CD4-positive, alpha-beta T cell treated with Interferon alpha-2 for 1 hour (primary cell): ENCODE measurements around the gene FCGR2B.
"Not testable (repeated sequence)": the region's sequence is repeated elsewhere in the genome, so short reads cannot be mapped to it uniquely, and the experiment has no call there.

ENCODE experiments used
- DNase-seq, 2 donors: peaks; one replicate each; pipeline ENCODE4 v3.0.0-alpha.2; 2020 to 2022

FCGR2B gene

DNA sequence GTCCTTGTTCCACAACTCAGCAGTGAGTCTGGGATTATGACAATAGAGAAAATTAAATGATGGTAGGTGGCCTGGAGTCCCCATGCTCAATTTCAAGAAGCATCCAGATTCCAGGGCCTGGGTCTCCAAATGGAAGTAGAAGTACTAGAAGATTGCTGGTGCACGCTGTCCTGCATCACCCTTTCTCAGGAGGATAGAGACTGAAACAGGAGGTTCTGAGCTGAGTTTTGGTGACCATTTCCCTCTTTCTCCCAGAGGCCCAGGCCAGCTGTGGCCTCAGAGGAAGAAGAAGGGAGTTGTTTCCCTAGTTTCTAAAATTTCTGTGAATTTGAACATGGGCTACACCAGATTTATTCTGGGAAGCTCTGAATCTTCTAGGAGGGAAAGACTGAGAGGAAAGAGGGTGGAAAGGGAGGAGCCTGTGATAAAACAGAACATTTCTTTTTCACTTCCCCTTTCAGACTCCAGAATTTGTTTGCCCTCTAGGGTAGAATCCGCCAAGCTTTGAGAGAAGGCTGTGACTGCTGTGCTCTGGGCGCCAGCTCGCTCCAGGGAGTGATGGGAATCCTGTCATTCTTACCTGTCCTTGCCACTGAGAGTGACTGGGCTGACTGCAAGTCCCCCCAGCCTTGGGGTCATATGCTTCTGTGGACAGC, at the start of gene FCGR2B:
TSS of gene FCGR2B (plus strand) at position 460 of the 656 bp plus-strand sequence. CDS start at position 559, 99 bp downstream.
- DNase-seq: not testable (repeated sequence)

DNA sequence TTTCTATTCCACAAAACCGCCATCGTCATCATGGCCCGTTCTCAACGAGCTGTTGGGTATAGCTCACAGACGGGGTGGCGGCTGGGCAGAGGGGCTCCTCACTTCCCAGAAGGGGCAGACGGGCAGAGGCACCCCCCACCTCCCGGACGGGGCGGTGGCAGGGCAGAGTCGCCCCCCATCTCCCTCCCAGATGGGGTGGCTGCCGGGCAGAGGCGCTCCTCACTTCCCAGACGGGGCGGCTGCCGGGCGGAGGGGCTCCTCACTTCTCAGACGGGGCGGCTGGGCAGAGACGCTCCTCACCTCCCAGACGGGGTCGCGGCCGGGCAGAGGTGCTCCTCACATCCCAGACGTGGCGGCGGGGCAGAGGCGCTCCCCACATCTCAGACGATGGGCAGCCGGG, 46.5 kb upstream of the FCGR2B start:
- not testable (repeated sequence) for DNase-seq

DNA sequence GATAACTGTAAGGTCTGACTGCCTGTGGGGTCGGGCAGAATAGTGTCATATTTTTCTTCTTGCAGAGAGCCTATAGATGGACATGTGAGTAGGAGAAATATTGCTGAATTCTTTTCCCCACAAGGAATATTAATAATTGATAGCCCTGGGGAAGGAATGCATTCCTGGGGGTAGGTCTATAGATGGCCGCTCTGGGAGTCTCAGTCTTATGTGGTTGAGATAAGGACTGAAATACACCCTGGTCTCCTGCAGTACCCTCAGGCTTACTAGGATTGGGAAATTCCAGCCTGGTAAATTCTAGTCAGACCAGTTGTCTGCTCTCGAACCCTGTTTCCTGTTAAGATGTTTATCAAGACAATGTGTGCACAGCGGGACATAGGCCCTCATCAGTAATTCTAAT, 44.4 kb upstream of the FCGR2B start:
- not testable (repeated sequence) for DNase-seq

DNA sequence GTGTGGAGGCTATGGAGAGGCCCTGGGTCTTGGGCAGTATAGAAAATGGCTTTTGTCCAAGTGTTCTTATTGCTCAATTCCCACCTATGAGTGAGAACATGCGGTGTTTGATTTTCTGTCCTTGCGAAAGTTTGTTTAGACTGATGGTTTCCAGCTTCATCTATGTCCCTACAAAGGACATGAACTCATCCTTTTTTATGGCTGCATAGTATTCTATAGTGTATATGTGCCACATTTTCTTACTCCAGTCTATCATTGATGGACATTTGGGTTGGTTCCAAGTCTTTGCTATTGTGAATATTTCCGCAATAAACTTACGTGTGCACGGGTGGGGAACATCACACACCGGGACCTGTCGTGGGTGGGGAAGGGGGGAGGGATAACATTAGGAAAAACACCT, 42.5 kb upstream of the FCGR2B start:
- DNase-seq: not testable (repeated sequence)

DNA sequence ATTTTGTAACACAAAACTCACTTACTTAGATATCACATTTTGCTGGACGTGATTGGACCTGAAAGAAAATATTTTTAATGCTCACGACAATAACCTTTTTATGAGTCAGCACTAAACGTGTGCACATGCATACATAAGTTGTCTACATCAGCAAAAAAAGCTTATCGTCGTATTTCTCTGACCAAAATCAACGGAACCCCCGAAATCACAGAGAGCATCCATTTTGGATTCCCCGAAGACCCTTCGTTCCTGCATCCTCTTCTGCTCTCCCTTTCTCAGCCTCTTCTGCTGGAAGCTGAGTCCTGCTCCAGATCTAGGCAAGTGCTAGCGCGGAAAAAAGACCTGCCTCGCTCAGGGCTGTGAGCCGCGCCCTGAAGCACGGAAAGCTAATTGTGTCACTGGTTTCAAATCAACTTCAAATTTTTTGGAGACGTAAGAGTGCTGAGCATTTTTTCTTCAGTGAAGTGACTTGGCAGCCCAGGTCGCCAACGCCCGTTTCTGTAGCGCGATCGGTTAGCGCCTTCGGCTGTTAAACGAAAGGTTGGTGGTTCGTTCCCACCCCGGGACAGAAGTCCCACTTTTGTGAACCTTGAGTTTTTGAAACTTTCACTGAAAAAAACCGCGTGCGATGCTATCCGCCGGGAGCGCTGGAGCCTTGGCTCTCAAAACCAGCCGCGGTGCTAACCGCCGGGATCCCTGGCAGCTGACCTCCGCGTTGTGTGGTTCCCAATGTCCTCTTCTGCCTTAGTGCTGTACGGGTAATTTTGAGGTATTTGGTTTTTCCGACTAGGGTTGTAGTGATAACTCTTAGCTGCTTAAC, 41.6 kb upstream of the FCGR2B start:
- DNase-seq: peak; percentile 80 to 89

DNA sequence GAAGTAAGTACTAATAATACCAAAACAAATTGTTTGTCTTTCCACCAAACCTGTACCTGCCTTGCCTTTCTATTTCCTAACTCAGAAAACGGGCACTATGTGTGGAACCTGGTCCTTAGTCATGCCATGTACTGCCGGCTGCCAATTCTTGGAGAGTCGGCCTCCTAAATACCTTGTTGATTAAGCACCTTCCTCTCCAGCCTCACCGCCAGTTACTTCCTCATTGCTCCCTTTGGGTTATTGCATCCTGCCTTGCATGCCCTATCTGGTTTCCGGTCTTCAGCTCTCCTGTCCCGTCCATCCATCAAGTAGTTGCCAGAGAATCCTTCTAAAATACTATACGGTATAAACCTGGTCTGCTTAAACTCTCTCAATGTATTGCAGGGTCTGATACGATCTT, 40.9 kb upstream of the FCGR2B start:
- peak in 1 of 2 donors; percentile 23 for DNase-seq

DNA sequence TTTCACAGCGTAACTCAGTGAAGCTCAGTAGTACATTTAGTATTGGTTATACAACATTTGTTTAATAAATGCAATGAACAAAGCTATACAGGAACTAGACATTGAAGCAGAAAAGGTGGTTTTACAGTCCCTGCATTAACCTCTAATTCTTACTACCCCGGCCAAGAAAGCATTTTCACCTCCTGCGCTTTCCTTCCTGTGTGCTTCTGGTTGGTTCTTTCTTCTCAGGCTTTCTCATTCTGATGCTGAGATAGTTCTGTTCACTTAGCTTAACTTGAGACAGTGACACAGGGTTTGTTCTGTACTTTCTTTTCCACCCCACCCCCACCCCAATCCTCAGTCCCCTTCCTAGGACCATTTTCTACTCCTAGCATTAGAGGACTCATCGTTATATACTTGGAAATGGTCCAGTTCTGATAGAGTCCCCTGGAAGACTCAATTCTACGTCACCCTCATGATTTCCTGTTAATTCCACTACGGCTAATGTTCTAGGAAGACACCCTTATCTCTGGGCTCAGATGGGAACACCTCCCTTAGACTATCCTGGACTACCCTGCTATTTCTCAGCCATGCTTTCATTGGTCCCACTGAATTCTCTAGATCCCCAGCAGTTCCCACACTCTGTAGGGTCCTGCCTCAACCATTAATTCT, 39.4 kb upstream of the FCGR2B start:
- peak in 1 of 2 donors; percentile 44 for DNase-seq

DNA sequence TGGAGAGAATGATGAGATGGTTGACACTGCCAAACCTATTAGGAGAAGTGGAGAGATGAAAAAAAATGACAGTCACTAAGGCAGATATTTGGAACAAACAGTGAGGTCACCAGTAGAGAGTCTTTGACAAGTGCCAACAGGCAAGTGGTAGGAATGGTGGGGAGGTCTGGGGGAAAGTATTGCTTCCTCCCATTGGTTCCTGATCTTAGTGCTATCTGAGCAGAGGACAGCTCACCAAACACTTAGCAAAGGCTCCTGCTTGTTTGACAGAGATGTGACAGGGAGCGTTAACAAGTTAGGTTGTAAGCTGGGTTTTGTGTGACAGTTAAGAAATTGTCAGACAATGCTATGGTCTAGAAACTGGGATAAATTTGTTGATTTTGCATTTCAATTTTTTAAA, 38.3 kb upstream of the FCGR2B start:
- DNase-seq: peak in 1 of 2 donors; percentile 19

DNA sequence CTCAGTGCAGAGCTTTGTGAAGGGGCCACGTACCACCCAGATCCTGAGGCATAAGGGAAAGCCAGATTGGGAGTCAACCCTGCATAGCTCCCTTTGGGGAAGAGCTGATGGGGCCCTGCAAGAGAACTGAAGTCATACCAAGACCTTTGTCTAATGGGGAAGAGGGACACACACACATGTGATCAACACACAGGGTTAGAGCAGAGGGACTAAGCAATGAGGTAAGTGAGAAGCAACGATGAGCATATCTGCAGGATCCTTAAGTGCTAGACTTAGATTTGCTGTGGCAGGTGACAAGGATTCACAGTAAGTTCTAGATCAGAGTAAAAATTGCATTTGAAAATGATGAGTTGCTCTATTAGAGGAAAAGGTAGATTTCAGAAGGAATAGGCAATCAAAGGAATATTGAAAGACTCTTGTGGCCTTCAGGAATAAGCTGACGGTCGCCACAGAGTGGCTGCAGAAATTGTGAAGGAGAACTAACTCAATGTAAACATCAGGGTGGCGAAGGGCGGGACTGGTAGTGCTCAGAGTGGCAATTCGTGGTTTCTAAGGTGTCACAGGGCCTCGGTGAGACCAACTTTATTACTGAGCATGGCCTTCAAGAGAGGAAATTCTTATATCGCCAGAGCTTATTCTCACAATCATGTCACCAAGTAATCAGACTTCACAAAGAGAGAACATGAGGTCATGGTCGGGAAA, 36.3 kb upstream of the FCGR2B start:
- peak in 1 of 2 donors; percentile 43 for DNase-seq

DNA sequence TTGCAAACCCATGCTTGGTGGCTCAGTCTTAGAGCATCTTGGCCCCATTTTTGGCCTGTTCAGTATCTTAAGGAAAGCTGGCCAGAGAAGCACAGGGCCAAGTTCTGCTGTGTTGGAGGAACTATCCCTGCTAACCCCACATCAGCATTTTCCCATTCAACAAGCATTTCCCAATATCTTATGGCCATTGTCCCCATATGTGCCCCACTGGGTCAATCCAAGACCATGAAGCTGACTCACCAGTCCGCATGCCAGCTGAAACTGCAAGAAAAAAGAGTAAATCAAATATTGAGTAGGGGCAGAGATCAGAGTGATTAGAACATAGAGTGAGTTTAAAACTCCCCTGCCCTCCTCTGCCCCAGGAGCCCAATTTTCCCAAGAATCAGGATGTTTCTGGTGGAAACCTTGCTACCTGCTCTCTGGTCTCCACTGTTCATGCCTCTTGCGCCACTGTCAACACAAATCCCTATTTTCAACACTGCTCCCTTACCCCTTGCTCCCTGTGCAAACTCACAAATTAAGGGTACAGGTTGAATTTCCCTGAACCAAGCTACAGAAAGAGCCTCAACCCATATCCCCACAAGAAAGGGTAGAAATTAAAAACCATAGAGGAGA, 32.7 kb upstream of the FCGR2B start:
- not testable (repeated sequence) for DNase-seq

DNA sequence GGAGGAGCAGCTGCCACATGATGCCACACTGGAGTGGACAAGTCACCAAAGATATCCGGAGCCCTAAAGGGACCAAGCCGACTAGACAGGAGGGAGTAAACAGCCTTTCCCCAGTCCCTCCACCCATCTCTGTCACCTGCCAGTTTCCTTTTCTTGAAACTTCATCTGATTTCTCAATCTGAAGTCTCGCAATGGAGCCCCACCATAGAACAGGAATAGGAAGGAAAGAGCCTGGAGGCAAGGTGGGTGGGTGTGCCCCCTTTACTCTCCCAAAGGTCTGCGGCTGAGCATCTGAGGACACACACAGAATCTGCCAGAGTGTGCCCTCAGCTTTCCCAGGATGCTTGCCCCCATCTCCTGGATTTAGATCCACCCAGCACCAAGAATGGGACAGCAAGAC, 31.9 kb upstream of the FCGR2B start, which contains the start of gene FCGR3B:
TSS of gene FCGR3B (minus strand) at position 101 of the 400 bp plus-strand sequence. CDS start at position 19, 82 bp downstream.
- DNase-seq: no peak

DNA sequence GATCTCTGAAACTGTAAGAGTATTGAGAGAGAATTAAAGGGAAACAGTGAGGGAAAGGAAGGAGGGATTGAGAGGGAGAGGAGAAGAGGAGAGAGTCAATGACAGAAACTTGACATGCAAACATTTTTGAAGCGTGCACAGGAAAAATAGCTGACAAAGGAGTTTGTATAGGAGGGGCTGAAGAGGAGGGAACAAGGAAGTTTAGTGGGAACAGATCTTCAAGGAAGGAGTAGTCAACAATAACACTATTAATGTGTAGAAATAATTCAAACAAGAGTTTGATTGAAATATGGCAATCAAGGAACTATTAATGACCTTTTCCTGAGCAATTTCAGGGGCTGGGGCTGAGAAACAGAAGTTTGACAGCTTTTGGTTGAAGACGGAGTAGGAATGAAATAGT, 27.9 kb upstream of the FCGR2B start:
- not testable (repeated sequence) for DNase-seq

DNA sequence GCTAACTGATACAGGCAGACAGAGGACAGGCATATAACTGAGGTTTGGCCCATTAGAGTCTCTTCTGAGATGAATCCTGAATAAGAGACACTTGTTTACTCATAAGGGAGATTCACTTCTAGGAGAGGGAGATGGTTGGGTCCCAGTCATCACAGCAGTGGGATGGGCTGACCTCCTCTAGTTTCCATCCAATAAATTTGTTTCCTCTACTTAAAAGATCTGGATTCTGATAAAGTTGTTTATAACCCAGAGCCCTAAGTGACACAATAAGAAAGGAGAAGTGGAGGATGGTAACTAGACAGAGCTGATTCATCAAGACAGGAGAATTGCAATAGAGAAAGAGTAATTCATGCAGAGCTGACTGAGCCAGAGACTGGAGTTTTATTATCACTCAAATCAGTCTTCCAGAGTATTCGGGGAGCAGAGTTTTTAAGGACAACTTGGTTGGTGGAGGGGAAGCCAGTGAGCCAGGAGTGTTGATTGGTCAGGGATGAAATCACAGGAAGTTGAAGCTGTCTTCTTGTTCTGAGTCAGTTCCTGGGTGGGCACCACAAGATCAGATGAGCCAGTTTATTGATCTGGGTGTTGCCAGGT, 26.7 kb upstream of the FCGR2B start:
- peak in 1 of 2 donors; percentile 35 for DNase-seq

DNA sequence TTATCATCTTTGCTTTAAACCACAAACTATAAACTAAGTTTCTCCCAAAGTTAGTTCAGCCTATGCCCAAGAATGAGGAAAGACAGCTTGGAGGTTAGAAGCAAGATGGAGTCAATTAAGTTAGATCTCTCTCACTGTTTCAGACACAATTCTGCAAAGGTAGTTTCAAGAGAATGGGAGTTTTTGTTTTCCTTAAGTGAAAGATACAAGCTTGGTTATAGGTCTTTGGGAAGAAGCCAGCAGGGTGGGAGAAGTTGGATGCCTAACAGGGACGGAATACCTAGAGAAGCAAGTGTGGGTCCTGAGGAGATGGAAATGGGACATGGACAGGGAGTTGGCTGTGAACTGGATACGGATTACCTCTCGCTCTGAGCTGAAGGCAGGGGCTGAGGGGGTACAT, 26.0 kb upstream of the FCGR2B start:
- DNase-seq: not testable (repeated sequence)

DNA sequence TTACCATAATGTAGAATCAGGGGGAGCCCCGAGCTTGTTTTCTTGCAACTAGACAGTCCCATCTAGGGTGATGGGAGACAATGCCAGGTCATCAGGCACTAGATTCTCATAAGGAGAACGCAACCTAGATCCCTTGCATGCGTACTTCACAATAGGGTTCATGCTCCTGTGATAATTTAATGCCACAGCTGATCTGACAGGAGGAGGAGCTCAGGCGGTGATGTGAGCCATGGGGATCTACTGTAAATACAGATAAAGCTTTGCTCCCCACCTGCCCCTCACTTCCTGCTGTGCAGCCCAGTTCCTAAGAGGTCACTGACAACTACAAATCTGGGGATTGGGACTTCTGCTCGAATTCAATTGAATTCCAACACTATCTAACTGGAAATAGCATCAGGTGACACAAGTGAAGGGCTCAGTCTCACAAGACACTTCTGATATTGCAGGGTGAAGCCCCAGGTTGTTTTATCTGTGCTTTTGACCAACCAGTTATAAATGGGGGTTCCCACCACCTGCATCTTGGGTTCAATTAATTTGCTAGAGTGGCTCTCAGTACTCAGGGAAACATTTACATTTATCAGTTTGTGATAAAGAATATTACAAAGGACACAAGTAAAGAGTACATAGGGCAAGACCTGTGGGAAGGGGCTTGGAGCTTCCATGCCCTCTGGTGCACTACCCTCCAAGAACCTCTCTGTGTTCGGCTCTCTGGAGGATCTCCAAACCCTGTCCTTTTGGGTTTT, 24.5 kb upstream of the FCGR2B start:
- DNase-seq: not testable (repeated sequence)

DNA sequence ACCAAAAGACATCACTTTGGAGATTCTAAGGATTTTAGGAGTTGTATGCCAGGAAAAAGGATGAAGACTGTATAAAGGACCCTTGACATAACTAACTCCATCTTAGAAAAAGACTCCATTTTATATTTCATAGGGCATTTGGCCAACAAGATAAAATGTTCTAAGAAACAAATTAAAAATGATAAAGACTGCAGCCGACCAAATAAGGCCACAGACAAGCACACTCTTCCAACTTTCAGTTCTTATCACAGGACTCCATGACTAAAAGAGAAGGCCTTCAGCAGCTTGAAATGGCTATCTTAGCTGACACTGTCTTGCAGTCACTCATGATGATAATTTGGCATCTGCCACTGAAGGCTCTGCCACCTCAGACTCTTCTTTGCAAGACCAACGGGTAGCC, 23.7 kb upstream of the FCGR2B start:
- DNase-seq: not testable (repeated sequence)

DNA sequence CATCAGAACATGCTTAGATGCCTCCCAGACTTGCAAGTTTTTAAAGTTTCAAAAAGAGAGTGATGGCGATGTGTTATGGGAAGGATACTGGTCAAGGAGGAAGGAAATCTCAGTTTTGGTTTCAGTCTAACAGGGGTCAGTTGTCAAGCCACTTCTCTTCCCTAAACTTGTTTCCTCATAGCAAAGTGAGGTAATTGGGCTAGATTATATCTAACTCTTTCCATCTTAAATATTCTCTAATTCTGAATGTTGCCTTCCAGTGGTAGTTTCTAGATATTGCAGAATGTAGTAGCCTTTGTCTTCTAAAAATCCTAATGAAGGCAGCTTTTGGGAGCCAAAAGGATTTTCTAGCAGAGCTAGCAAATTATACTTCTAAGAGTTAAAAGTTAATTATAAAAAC, 20.2 kb upstream of the FCGR2B start:
- DNase-seq: peak in 1 of 2 donors; percentile 39

DNA sequence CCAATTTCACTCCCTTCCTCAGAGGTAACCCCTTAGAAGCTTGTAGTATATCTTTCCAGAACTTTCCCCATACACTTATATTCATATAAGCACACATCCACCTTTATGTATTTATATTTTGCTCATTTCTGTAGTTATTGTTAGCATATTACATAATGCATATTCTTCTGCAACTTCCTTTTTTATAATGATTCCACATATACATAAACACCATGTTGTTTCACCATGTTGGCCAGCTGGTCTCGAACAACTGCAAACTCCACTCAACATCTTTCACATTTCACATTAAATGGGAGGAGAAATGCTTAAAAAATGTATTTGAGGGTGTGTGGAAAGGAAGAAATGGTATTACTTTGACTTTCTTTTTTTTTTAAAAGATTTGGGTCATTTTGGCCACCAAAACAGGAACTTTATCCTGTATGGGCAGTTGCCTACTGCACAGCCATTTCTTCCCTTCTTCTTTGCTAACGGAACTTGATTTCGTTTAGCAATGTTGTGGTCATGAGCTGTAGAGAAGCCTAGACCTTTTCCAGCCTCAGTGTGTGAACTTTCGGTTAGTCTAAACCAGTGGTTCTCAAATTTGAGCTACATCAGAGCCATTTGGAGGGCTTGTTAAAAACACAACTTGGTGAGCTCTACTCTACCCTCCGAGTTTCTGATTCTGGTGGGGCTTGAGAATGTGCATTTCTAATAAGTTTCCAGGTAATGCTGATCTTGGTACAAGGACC, 19.3 kb upstream of the FCGR2B start:
- DNase-seq: not testable (repeated sequence)

DNA sequence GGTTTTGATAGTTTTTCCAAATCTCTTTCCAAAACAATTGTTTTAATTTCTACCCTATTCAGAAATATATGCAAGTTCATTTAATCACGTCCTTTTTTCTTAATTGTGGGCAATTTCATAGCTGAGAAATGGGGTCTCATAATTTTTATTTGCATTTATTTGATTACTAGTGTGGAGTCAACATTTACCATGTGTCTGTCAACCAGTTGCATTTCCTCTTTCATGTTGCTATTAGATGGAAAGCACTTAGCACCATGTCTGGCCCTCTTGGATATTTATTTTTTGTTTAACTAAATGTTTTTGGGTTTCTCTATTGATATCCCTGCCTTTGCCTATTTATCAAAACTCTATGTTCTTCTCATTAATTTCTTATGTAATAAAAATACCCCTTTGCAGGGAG, 18.1 kb upstream of the FCGR2B start:
- DNase-seq: not testable (repeated sequence)
